Subcutaneous abdominal adipose tissue (tissue), 5 donors: ENCODE data around the gene DCUN1D1.

Experiments
- H3K27ac ChIP-seq: one replicate; pipeline ENCODE4 v1.7.0; 2013; ENCODE audit warnings: low read depth, mild to moderate bottlenecking, inconsistent platforms, low read length, moderate library complexity
- H3K27me3 ChIP-seq, 5 donors: one replicate each; pipeline ENCODE4 v1.7.0; 2013; ENCODE audit warnings: low read length in 5 of 5, inconsistent platforms in 1 of 5; ENCODE audit not compliant: control insufficient read depth in 5 of 5, insufficient read depth in 4 of 5
- H3K36me3 ChIP-seq, 5 donors: one replicate each; pipeline ENCODE4 v1.7.0; 2013; ENCODE audit warnings: low read length in 5 of 5; ENCODE audit not compliant: control insufficient read depth in 5 of 5, insufficient read depth in 5 of 5
- H3K4me1 ChIP-seq, 5 donors: one replicate each; pipeline ENCODE4 v1.7.0; 2013; ENCODE audit warnings: low read length in 5 of 5, mild to moderate bottlenecking in 3 of 5, moderate library complexity in 1 of 5; ENCODE audit not compliant: control insufficient read depth in 5 of 5, insufficient read depth in 5 of 5
- H3K4me3 ChIP-seq, 5 donors: one replicate each; pipeline ENCODE4 v1.7.0; 2013; ENCODE audit warnings: low read length in 5 of 5, low read depth in 1 of 5
- H3K9ac ChIP-seq, 5 donors: one replicate each; pipeline ENCODE4 v1.7.0; 2013; ENCODE audit warnings: low read length in 5 of 5, mild to moderate bottlenecking in 4 of 5, moderate library complexity in 3 of 5
- H3K9me3 ChIP-seq, 5 donors: one replicate each; pipeline ENCODE4 v1.7.0; 2013; ENCODE audit warnings: low read length in 5 of 5; ENCODE audit not compliant: control insufficient read depth in 5 of 5
- donor health status: healthy.
- donor health status: healthy.
- donor health status: healthy.
- donor health status: healthy.
- donor health status: healthy.

DCUN1D1 gene

DNA sequence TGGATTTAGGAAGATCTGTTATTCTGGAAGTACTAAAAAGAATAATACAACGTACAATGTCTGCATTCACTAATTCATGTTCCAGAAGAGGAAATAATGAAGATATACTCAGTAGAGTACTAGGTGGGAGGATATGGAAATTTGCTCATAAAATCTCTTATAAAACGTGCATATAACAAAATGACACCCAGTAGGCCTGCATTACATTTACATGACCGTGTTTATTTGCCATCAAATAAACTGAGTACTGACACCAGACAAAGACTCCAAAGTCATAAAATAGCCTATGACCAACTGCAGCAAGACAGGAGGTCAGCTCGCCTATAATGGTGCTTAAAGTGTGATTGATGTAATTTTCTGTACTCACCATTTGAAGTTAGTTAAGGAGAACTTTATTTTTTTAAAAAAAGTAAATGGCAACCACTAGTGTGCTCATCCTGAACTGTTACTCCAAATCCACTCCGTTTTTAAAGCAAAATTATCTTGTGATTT, 60.4 kb downstream of the DCUN1D1 start:
- H3K36me3 ChIP-seq: peaks cover 2 to 20% (median 8%) of the 10 kb centered on the region in 5 donors
- no peaks in the 10 kb centered on the region for H3K9me3 ChIP-seq
- peaks cover 0 to 7% (median 0%) of the 10 kb centered on the region in 5 donors for H3K4me1 ChIP-seq
- no peak overlapping the region for H3K9ac ChIP-seq
- no peaks in the 10 kb centered on the region for H3K27me3 ChIP-seq
- no peak overlapping the region for H3K27ac ChIP-seq
- no peak overlapping the region for H3K4me3 ChIP-seq

DNA sequence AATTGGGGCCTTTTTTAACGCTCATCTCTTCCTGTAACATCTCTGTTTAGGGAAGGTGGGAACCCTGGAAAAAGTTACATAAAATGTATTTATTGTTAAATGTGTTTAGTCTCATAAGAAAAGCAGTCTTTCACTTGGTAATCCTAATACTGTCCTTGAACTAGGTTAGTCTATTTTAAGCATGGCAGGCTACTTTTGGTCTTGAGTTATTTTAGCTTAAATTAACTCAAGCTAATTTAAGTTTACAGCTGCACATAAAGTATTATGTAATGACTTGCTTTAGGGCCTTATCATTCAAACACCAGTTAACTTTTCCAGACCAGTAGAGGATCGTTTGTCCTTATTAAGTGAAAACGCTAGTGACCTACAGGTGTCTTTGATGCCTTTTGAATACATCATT, 63.2 kb downstream of the DCUN1D1 start:
- no peak overlapping the region for H3K9ac ChIP-seq
- H3K9me3 ChIP-seq: no peaks in the 10 kb centered on the region
- H3K4me1 ChIP-seq: peaks cover 0 to 7% (median 0%) of the 10 kb centered on the region in 5 donors
- no peaks in the 10 kb centered on the region for H3K27me3 ChIP-seq
- H3K36me3 ChIP-seq: peaks cover 15 to 36% (median 23%) of the 10 kb centered on the region in 5 donors
- no peak overlapping the region for H3K27ac ChIP-seq
- no peak overlapping the region for H3K4me3 ChIP-seq

DNA sequence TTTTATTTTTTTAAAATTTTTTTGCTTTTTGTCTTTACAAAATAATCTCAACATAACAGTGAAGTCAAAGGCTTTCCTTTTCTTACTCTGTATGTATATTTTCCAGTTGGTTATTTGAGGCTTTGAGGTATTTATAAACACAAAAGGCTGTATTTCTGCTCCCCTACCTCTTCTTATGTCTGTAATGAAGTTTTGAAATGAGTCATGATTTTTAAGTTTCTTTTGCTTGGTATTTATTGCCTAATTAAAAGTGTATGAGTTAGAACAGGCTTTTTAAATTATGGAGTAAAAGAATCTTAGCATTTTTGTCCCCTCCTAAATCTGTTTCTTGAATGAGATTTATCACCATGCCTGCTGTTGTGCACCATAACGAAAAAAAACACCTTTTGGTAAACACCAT, 66.0 kb downstream of the DCUN1D1 start:
- no peak overlapping the region for H3K27ac ChIP-seq

DNA sequence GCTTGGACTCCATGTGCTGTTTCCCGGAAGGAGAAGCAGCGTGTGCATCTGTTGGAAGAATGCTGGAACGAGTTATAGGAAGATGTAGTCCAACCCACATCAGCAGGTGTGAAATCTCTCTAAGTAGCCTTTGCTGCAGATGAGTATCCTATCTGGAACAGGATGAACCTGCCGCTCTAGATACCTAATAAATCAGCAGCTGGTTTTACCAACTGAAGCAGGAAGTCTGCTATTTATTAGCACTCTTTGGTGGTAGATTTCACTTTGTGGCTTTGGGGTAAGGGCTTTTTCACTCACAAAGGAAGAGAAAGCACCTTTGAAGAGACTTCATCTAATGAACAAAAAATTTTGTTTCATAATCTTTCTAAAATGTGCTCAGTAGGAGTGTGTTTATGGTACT, 66.4 kb downstream of the DCUN1D1 start:
- Histone ChIP-seq H3K4me1 (peaks cover 0 to 2% (median 0%) of the 10 kb centered on the region in 5 donors), H3K9me3 (no peaks in the 10 kb centered on the region), H3K4me3 (no peak overlapping the region), H3K27me3 (no peaks in the 10 kb centered on the region), H3K27ac (no peak overlapping the region), H3K36me3 (peaks cover 13 to 31% (median 21%) of the 10 kb centered on the region in 5 donors), H3K9ac (no peak overlapping the region)

More for the DNA sequence above, 66.0 kb downstream of the DCUN1D1 start:
- Histone ChIP-seq H3K27me3 (no peaks in the 10 kb centered on the region), H3K9ac (no peak overlapping the region), H3K36me3 (peaks cover 13 to 35% (median 21%) of the 10 kb centered on the region in 5 donors), H3K4me3 (no peak overlapping the region), H3K4me1 (peaks cover 0 to 2% (median 0%) of the 10 kb centered on the region in 5 donors), H3K9me3 (no peaks in the 10 kb centered on the region)

DNA sequence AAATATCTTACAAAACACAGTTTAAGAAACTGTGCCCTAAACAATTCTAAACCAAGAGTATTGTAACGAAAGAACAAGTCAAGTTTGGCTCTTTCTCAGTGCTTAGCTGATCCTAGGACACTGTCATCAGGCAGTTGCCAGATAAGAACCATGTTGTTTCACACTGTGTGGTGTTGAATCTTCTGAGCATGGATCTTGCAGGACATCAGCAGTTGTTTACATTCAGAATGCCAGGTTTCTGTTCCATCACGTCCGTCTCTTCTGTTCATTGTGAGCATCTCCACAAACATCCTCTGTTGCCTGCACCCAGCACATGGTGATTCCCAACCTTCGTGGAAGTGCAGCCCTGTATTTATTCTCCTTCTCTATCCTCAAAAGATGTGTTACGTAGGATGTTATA, 67.9 kb downstream of the DCUN1D1 start:
- peaks cover 13 to 32% (median 23%) of the 10 kb centered on the region in 5 donors for H3K36me3 ChIP-seq
- no peak overlapping the region for H3K27ac ChIP-seq
- H3K27me3 ChIP-seq: no peaks in the 10 kb centered on the region

DNA sequence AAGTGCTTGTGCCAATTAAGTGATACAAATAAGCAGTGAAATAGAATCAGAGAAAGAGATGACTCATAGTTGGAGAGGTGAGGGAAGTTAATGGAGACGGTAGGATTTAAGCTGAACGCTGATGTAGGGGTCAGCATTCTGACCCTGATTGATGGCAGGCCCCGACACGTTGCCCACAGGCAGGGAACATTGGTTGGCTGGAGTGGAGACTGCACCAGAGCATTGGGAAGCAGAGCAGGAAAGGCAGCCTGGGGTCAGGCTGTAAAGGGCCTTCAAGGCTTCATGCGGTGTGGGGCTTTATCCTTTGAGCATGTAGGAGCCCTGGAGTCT, 68.6 kb downstream of the DCUN1D1 start:
- H3K27ac ChIP-seq: no peak overlapping the region
- H3K36me3 ChIP-seq: peaks cover 13 to 34% (median 23%) of the 10 kb centered on the region in 5 donors
- peaks cover 0 to 2% (median 0%) of the 10 kb centered on the region in 5 donors for H3K4me1 ChIP-seq
- no peak overlapping the region for H3K4me3 ChIP-seq
- no peaks in the 10 kb centered on the region for H3K27me3 ChIP-seq
- H3K9me3 ChIP-seq: no peaks in the 10 kb centered on the region
- H3K9ac ChIP-seq: no peak overlapping the region

More for the DNA sequence above, 67.9 kb downstream of the DCUN1D1 start:
- no peak overlapping the region for H3K4me3 ChIP-seq
- H3K9ac ChIP-seq: no peak overlapping the region
- no peaks in the 10 kb centered on the region for H3K9me3 ChIP-seq
- peaks cover 0 to 2% (median 0%) of the 10 kb centered on the region in 5 donors for H3K4me1 ChIP-seq

DNA sequence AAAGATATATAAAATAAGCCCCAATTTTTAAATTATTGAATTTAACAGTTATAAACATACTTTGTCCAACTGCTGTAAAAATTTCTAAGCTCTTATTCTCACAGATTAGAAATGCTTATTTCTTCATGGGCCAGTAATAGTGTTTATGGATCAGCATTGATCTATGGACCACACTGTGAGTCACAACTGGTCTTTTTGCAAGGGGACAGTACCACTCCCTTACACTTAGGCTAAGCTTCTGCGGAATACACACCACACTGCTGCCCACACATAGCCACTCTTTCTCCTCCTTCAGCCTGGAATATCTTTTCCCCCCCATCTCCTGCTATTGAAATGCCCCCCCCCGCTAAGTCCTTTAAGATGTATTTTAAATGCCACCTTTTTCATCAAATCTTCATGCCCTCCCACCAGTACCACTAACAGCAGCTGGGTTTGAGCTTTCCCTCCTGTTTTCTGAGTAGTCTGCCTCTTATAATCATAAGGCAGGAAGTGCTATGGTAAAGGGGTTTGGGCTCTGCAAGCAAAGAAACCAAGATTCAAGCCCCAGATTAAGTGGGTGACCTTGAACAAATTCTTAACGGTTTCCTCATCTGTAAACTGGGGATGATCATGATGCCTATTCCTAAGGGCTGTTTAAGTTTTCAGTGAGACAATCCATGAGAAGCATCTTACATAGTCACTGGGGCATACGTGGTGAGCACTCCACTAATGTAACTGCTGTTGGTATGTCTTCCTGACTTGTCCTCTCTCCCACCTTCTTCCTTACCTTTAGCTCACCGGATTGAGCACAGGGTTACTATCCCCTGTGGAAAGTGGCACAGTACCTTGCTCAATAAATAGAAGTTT, 69.2 kb downstream of the DCUN1D1 start:
- H3K4me3 ChIP-seq: no peak overlapping the region
- H3K4me1 ChIP-seq: peaks cover 0 to 2% (median 0%) of the 10 kb centered on the region in 5 donors
- no peaks in the 10 kb centered on the region for H3K9me3 ChIP-seq
- no peak overlapping the region for H3K27ac ChIP-seq
- no peak overlapping the region for H3K9ac ChIP-seq
- peaks cover 17 to 38% (median 26%) of the 10 kb centered on the region in 5 donors for H3K36me3 ChIP-seq
- no peaks in the 10 kb centered on the region for H3K27me3 ChIP-seq

DNA sequence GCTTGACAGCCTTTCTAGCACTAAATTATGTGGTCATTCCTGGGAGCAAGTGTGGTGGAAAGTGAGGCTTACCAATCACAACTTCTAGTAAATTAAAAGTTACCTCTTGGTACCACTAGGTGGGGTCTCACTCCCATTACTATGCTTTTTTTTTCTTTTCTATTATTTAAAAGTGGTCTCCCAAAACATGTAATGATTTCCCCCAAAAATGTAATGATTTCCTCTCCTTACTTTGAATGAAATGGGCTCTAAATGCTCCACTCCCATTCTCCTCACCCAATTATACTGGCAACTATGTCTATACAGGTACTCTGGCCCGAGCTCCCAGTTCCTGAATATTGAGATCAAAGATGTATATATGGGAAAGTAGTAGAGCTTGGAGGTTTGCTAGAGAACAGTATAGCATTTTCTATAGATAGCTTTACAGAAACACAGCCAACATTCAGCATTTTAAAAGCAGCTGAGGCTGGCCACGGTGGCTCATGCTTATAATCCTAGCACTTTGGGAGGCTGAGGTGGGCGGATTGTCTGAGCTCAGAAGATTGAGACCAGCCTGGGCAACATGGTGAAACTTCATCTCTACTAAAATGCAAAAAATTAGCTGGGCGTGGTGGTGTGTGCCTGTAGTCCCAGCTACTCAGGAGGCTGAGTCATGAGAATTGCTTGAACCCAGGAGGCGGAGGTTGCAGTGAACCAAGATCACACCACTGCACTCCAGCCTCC, 70.9 kb downstream of the DCUN1D1 start:
- Histone ChIP-seq H3K27me3 (no peaks in the 10 kb centered on the region), H3K4me1 (peaks cover 0 to 2% (median 0%) of the 10 kb centered on the region in 5 donors), H3K9ac (no peak overlapping the region), H3K27ac (no peak overlapping the region), H3K4me3 (no peak overlapping the region), H3K9me3 (no peaks in the 10 kb centered on the region), H3K36me3 (peaks cover 20 to 35% (median 22%) of the 10 kb centered on the region in 5 donors)

DNA sequence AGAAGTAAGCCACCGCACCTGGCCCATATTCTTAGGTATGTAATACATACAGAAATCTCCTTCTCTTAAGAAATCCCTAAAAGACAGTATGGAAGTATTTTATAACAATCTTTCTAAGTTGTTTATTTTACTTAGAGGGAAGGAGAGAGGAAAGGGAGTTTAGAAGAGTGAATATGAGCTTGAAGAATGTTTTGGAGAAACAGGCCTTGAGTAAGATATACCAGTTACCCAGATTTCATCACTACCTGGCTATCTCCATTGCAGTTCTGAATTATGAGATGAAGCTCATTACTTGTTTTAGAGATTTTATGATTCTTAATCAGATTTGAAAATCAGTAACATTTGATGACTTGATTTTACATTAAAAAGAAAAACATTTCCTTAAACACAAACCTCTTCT, 71.9 kb downstream of the DCUN1D1 start:
- H3K36me3 ChIP-seq: peaks cover 16 to 36% (median 21%) of the 10 kb centered on the region in 5 donors
- no peaks in the 10 kb centered on the region for H3K9me3 ChIP-seq
- H3K27ac ChIP-seq: no peak overlapping the region
- peaks cover 0 to 2% (median 0%) of the 10 kb centered on the region in 5 donors for H3K4me1 ChIP-seq
- H3K27me3 ChIP-seq: no peaks in the 10 kb centered on the region
- H3K4me3 ChIP-seq: no peak overlapping the region
- H3K9ac ChIP-seq: no peak overlapping the region

DNA sequence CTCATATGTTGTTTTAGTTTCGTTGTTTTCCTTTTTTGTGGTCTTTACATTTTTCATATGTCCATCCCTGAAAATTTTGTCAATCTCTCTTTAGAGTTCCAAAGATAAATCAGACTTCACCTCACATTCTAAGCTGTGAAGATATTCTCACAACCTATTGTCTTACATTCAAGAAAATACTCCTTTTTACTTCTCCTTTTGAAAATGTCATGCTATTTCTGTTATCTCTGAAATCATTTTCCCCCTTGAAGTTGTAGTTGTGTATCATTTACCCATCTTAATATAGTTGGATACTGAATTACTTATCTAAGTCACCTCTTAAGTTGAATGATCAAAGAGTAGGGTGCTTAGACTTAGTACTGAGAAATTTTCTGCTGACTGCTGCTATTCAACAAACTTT, 74.3 kb downstream of the DCUN1D1 start:
- H3K4me1 ChIP-seq: peaks cover 0 to 2% (median 0%) of the 10 kb centered on the region in 5 donors
- H3K27ac ChIP-seq: no peak overlapping the region
- H3K4me3 ChIP-seq: no peak overlapping the region
- H3K9ac ChIP-seq: no peak overlapping the region
- peaks cover 22 to 44% (median 27%) of the 10 kb centered on the region in 5 donors for H3K36me3 ChIP-seq
- H3K27me3 ChIP-seq: no peaks in the 10 kb centered on the region
- H3K9me3 ChIP-seq: no peaks in the 10 kb centered on the region
